ENCODE results near the gene USH2A. TPM values are rescaled to one million over a fixed set of nuclear protein-coding genes. Genes with fewer than 3 reads are reported as not detected.

The USH2A gene
- total RNA-seq, 4 donors from 2014 or later, result 0.39 TPM; not detected in 3

DNA sequence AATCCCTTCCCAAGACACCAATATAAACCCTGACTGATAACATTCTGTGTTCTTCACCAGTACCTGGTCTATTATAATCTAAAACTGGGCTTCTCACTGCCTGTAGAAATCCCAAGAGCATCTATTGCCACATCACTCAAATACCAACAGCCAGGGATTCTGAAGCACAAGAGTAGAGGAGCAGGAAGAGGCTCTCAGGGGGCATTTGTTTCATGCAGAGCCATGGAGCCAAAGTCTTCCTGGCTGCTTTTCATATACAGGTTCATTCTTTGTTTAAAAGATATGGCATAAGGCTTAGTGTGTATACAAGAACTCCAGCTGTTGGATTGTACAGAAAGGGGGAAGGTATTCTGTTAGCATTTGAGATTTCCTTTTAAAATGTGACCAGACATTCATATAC, 38.2 kb upstream of the USH2A start:
- Histone ChIP-seq H3K4me1 (no peaks in the 10 kb centered on the region), H3K36me3 (no peaks in the 10 kb centered on the region), H3K27ac (no peak overlapping the region), H3K27me3 (no peaks in the 10 kb centered on the region), H3K9me3 (no peaks in the 10 kb centered on the region), H3K4me3 (no peak overlapping the region)
- TF ChIP-seq POLR2A (IDR thresholded peaks at IDR 0.05) (no peak), POLR2AphosphoS5 (IDR thresholded peaks at IDR 0.05) (no peak), EP300 (IDR thresholded peaks at IDR 0.05) (no peak)
- TF ChIP-seq, protein P1, sequence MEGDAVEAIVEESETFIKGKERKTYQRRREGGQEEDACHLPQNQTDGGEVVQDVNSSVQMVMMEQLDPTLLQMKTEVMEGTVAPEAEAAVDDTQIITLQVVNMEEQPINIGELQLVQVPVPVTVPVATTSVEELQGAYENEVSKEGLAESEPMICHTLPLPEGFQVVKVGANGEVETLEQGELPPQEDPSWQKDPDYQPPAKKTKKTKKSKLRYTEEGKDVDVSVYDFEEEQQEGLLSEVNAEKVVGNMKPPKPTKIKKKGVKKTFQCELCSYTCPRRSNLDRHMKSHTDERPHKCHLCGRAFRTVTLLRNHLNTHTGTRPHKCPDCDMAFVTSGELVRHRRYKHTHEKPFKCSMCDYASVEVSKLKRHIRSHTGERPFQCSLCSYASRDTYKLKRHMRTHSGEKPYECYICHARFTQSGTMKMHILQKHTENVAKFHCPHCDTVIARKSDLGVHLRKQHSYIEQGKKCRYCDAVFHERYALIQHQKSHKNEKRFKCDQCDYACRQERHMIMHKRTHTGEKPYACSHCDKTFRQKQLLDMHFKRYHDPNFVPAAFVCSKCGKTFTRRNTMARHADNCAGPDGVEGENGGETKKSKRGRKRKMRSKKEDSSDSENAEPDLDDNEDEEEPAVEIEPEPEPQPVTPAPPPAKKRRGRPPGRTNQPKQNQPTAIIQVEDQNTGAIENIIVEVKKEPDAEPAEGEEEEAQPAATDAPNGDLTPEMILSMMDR (IDR thresholded peaks at IDR 0.05), result no peak
- ATAC-seq, result no peak

DNA sequence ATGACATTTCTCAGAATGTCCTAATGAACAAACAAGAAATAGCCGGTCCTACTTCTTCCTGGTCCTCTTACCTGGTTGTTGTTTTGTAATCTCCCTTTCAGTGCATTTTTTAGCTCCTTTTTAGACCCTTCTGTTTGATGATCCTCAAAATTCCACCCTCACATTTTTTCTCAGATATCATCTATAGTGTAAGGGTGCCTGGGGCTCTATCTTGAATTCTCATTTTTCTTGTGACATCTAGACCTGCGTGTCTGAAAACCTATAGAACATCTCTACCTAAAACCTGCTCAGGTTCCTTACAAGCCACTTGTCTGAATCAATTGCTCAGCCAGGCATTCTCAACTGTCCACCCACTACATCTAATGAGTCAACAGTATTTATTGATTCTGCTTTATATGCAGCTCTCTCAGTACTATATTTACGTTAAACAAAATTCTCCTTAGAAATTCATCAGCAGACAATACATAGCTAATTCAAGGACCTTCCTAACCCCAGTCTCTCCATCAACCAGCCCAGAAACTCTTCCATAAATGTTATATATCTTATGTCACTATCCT, 36.5 kb upstream of the USH2A start:
- no peaks in the 10 kb centered on the region for H3K9me3 ChIP-seq
- H3K4me3 ChIP-seq, result no peak overlapping the region
- H3K36me3 ChIP-seq, result no peaks in the 10 kb centered on the region
- H3K27me3 ChIP-seq, result no peaks in the 10 kb centered on the region
- WGBS, 2 donors (ENCODE audit: low coverage in 1 of 2), result 78 to 92% methylated on average over 3 of the region's 3 CpGs
- TF ChIP-seq EP300 (IDR thresholded peaks at IDR 0.05), result no peak
- TF ChIP-seq, protein P1 (IDR thresholded peaks at IDR 0.05), result no peak
- no peak for TF ChIP-seq POLR2AphosphoS5 (IDR thresholded peaks at IDR 0.05)
- no peak for TF ChIP-seq POLR2A (IDR thresholded peaks at IDR 0.05)
- H3K27ac ChIP-seq, result no peak overlapping the region
- no peaks in the 10 kb centered on the region for H3K4me1 ChIP-seq
- ATAC-seq, result no peak

DNA sequence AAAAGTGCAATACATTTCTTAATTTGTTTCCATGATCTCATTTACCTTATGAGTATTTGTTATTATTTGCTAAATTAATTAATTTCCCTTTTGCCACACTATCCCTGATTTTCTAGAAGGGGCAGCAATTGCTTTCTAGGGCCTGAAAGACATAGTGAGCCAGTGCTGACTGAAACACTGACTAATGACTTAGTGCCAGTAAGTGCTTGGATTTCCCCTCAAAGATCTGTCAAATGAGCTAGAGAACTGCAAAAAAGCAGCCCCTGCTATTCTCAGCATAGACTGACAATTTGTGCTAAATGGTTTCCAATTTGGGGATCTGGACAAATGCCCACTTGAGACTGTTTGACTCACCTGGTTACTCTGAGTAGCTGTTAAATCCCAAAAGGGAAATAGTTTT, 35.6 kb upstream of the USH2A start:
- Histone ChIP-seq H3K9me3 (no peaks in the 10 kb centered on the region), H3K27ac (no peak overlapping the region), H3K4me3 (no peak overlapping the region), H3K4me1 (no peaks in the 10 kb centered on the region), H3K36me3 (no peaks in the 10 kb centered on the region), H3K27me3 (no peaks in the 10 kb centered on the region)
- TF ChIP-seq, protein P1 (IDR thresholded peaks at IDR 0.05), result no peak
- TF ChIP-seq EP300 (IDR thresholded peaks at IDR 0.05) (no peak), POLR2A (IDR thresholded peaks at IDR 0.05) (no peak), POLR2AphosphoS5 (IDR thresholded peaks at IDR 0.05) (no peak)
- no peak for ATAC-seq

DNA sequence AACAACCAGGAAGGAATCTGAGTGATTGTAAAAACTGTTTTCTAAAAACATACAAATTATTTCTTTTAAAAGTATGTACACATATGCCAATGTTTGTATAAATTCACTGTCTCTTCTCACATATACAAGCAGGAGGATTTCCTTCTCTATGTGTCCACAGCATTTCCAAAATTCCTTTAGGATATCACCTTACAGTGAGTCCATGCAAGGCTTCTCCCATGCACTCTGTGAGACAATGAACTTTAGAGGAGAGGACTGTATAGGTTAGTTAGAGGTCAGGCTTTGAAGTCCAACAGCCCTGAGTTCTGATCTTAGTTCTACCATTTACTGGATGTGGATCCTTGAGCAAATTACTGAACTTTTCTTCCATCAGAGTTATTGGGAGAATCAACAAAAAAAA, 34.1 kb upstream of the USH2A start:
- TF ChIP-seq EP300 (IDR thresholded peaks at IDR 0.05) (no peak), POLR2A (IDR thresholded peaks at IDR 0.05) (no peak), POLR2AphosphoS5 (IDR thresholded peaks at IDR 0.05) (no peak)
- TF ChIP-seq, protein P1 (IDR thresholded peaks at IDR 0.05), result no peak

DNA sequence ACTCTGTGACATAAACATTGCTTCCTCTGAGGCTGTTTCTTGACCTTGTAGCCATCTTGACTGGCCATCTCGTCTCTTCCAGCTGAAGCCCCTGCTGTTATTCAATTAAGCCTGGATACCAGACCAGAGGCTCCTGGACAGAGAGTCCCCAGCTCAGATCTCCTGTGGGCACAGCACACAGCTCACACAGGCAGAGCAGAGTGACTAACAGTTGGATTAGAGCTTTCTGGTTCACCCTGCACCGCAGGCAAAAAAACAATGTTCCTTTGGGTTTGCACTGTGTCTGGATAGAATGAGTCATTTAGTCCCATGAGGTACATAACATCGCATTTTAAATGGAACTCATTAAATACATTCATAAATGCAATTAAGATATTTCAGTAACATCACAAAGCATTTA, 33.4 kb upstream of the USH2A start:
- 46 to 89% methylated on average over 2 of the region's 3 CpGs for WGBS, 2 donors (ENCODE audit: low coverage in 1 of 2)
- no peaks in the 10 kb centered on the region for H3K36me3 ChIP-seq
- H3K4me3 ChIP-seq, result no peak overlapping the region
- no peaks in the 10 kb centered on the region for H3K9me3 ChIP-seq
- TF ChIP-seq EP300 (IDR thresholded peaks at IDR 0.05), result no peak
- no peak for TF ChIP-seq POLR2A (IDR thresholded peaks at IDR 0.05)
- TF ChIP-seq, protein P1 (IDR thresholded peaks at IDR 0.05), result no peak
- no peak for TF ChIP-seq POLR2AphosphoS5 (IDR thresholded peaks at IDR 0.05)
- ATAC-seq, result no peak
- H3K27ac ChIP-seq, result no peak overlapping the region
- no peaks in the 10 kb centered on the region for H3K27me3 ChIP-seq
- no peaks in the 10 kb centered on the region for H3K4me1 ChIP-seq

More for the DNA sequence above, 34.1 kb upstream of the USH2A start:
- no peak for ATAC-seq
- Histone ChIP-seq H3K36me3 (no peaks in the 10 kb centered on the region), H3K4me3 (no peak overlapping the region), H3K9me3 (no peaks in the 10 kb centered on the region), H3K4me1 (no peaks in the 10 kb centered on the region), H3K27ac (no peak overlapping the region), H3K27me3 (no peaks in the 10 kb centered on the region)

Measured in gastroesophageal sphincter (tissue), 4 donors.